Nephron progenitor cell (in vitro differentiated cells): ENCODE results near the gene CARD19.

ENCODE experiments used
- DNase-seq: peaks from one replicate; pipeline ENCODE4 v3.0.0; 2021
- H3K27ac Mint-ChIP-seq: 2 replicates; pipeline ENCODE4 v1.8.0; 2021; ENCODE audit warnings: mild to moderate bottlenecking, moderate library complexity, mixed read lengths
- H3K27me3 Mint-ChIP-seq: 2 replicates; pipeline ENCODE4 v1.8.0; 2021; ENCODE audit warnings: mild to moderate bottlenecking, low read depth, mixed read lengths; ENCODE audit not compliant: poor library complexity
- H3K36me3 Mint-ChIP-seq: 2 replicates; pipeline ENCODE4 v1.8.0; 2021; ENCODE audit warnings: low read depth, mixed read lengths
- H3K4me1 Mint-ChIP-seq: 2 replicates; pipeline ENCODE4 v1.8.0; 2021; ENCODE audit warnings: mixed read lengths
- H3K4me3 Mint-ChIP-seq: 2 replicates; pipeline ENCODE4 v1.8.0; 2021; ENCODE audit warnings: mild to moderate bottlenecking, moderate library complexity, mixed read lengths
- H3K9me3 Mint-ChIP-seq: 2 replicates; pipeline ENCODE4 v1.8.0; 2021; ENCODE audit warnings: mild to moderate bottlenecking, moderate library complexity, mixed read lengths
- CTCF ChIP-seq: fragments of 200-600 bp; sonication (generic); IDR thresholded peaks from 2 replicates; pipeline ENCODE4 v1.5.0; 2021; ENCODE audit warnings: antibody characterized with exemption

Gene CARD19

GRCh38 chr9:93061791-93062763, 33.9 kb upstream of the CARD19 start:
- Mint-ChIP-seq H3K27me3 (peaks cover 20% of the 10 kb centered on the region), H3K4me3 (no peak overlapping the region), H3K9me3 (no peaks in the 10 kb centered on the region), H3K36me3 (no peaks in the 10 kb centered on the region), H3K4me1 (peaks cover 46% of the 10 kb centered on the region), H3K27ac (no peak overlapping the region)
- no peak for TF ChIP-seq CTCF
- DNase-seq = no peak

GRCh38 chr9:93064392-93065134, 31.5 kb upstream of the CARD19 start:
- Mint-ChIP-seq H3K4me1 (peaks cover 37% of the 10 kb centered on the region), H3K27ac (peak overlapping the region; percentile 54), H3K9me3 (peaks cover 10% of the 10 kb centered on the region), H3K27me3 (peaks cover 17% of the 10 kb centered on the region), H3K4me3 (no peak overlapping the region), H3K36me3 (no peaks in the 10 kb centered on the region)
- no peak for DNase-seq
- TF ChIP-seq CTCF = no peak

GRCh38 chr9:93065135-93065720, 30.8 kb upstream of the CARD19 start:
- Mint-ChIP-seq H3K36me3 (no peaks in the 10 kb centered on the region), H3K4me1 (peaks cover 35% of the 10 kb centered on the region), H3K27ac (no peak overlapping the region), H3K9me3 (peaks cover 10% of the 10 kb centered on the region), H3K4me3 (no peak overlapping the region), H3K27me3 (peaks cover 11% of the 10 kb centered on the region)
- no peak for TF ChIP-seq CTCF
- no peak for DNase-seq

GRCh38 chr9:93066978-93067603, 28.9 kb upstream of the CARD19 start:
- H3K4me1 Mint-ChIP-seq = peaks cover 18% of the 10 kb centered on the region
- H3K27me3 Mint-ChIP-seq = peaks cover 8% of the 10 kb centered on the region
- DNase-seq = no peak
- no peak for TF ChIP-seq CTCF
- peaks cover 10% of the 10 kb centered on the region for H3K9me3 Mint-ChIP-seq
- H3K27ac Mint-ChIP-seq = no peak overlapping the region
- H3K4me3 Mint-ChIP-seq = no peak overlapping the region
- no peaks in the 10 kb centered on the region for H3K36me3 Mint-ChIP-seq

GRCh38 chr9:93068956-93069355, 27.1 kb upstream of the CARD19 start:
- no peak for DNase-seq
- no peaks in the 10 kb centered on the region for H3K36me3 Mint-ChIP-seq
- no peak overlapping the region for H3K27ac Mint-ChIP-seq

More at GRCh38 chr9:93068956-93069355, 27.1 kb upstream of the CARD19 start:
- no peak for TF ChIP-seq CTCF
- H3K4me1 Mint-ChIP-seq = peaks cover 13% of the 10 kb centered on the region
- H3K9me3 Mint-ChIP-seq = peaks cover 10% of the 10 kb centered on the region
- no peaks in the 10 kb centered on the region for H3K27me3 Mint-ChIP-seq
- H3K4me3 Mint-ChIP-seq = no peak overlapping the region
